Ovary (tissue), 9 donors: ENCODE data around the gene FZD2. TPM values are rescaled to one million over a fixed set of nuclear protein-coding genes. Genes with fewer than 3 reads are reported as not detected.
"Not testable (repeated sequence)": the region's sequence is repeated elsewhere in the genome, so short reads cannot be mapped to it uniquely, and the experiment has no call there.

Experiments
- DNase-seq, 5 donors: peaks; one replicate each; pipeline ENCODE4 v3.0.0-alpha.2; 2019 to 2020
- H3K27ac ChIP-seq, 2 donors: fragments of 200-600 bp; one replicate each; pipeline versions ENCODE4 v1.5.1 to v1.8.0; 2019 to 2022
- H3K27me3 ChIP-seq: fragments of 200-600 bp; one replicate; pipeline ENCODE4 v1.8.0; 2022
- H3K36me3 ChIP-seq: fragments of 200-600 bp; sonication (generic); one replicate; pipeline ENCODE4 v1.5.1; 2019
- H3K4me1 ChIP-seq: one replicate; pipeline ENCODE4 v1.8.1; 2013; ENCODE audit warnings: mild to moderate bottlenecking, moderate library complexity; ENCODE audit not compliant: insufficient read depth
- H3K4me3 ChIP-seq: fragments of 200-600 bp; sonication (generic); one replicate; pipeline ENCODE4 v1.5.1; 2017
- H3K9me3 ChIP-seq, 2 donors: fragments of 200-600 bp in 1 of 2; sonication (generic) in 1 of 2; one replicate each; pipeline versions ENCODE4 v1.5.1 to v1.8.1; 2013 to 2019; ENCODE audit warnings: mild to moderate bottlenecking in 1 of 2, moderate library complexity in 1 of 2
- CTCF ChIP-seq, 3 donors: fragments of 450-650 bp in 2 of 3; fragments of 200-600 bp in 1 of 3; IDR thresholded peaks; one replicate each; pipeline versions ENCODE4 v1.5.1 to v1.8.0; 2016 to 2022; ENCODE audit warnings: antibody characterized with exemption in 3 of 3, mild to moderate bottlenecking in 1 of 3
- EP300 ChIP-seq: sonication (generic); formaldehyde crosslinking; IDR thresholded peaks from one replicate; pipeline ENCODE4 v1.6.1; 2017; ENCODE audit warnings: antibody characterized with exemption
- POLR2A ChIP-seq: fragments of 450-650 bp; IDR thresholded peaks from one replicate; pipeline ENCODE4 v1.6.1; 2017; ENCODE audit warnings: antibody characterized with exemption, mild to moderate bottlenecking, moderate library complexity
- WGBS, 3 donors: extraction: QIAGEN DNeasy Blood & Tissue Kit in 1 of 3; methylation state at CpG; one replicate each; pipeline versions ENCODE4 v1.1.5 to v1.1.7; 2013 to 2017; 5-methylcytosine and 5-hydroxymethylcytosine counted together
- intact Hi-C, 4 donors: fragments of 100-400 bp; cut with DNase I; formaldehyde crosslinking; loops; one replicate each; pipeline versions ENCODE4 v1.11.0 to v1.15.1; 2022 to 2023
- polyA plus RNA-seq, 2 donors: library from polyadenylated mRNA; stranded (reverse); fragments of 200-250 nt in 1 of 2; fragments of 350-450 nt in 1 of 2; fragmentation: Illumina TruSeq in 1 of 2; extraction: RNeasy Lipid Tissue Mini Kit (QIAGEN cat#74804) in 1 of 2; gene quantifications; one replicate each; pipeline ENCODE4 v1.2.3, GENCODE V29; 2013 to 2014
- total RNA-seq, 7 donors: library from RNA; depleted of rRNA in 2 of 7; stranded (reverse); fragments of >200 nt in 2 of 7; fragmentation: NEBNext Ultra II Directional in 3 of 7; extraction: Animal tissue kit (Norgen Biotek cat#: 25700) in 3 of 7; gene quantifications; one replicate each; pipeline versions ENCODE4 v1.1.0 to v1.2.4, GENCODE V29; 2016 to 2023
- donor health status: DM: no; HTN: no; CAD: no; lungs with moderate emphysema.
- donor health status: DM: no; HTN: no; CAD: no.
- donor health status: Bipolar disorder and iron deficiency.
- donor health status: DM: yes; HTN: yes; CAD: no.
- donor health status: DM: no; HTN: no; CAD: no.
- donor health status: DM: yes; HTN: yes; CAD: no.

FZD2 gene
- total and polyA plus RNA-seq, 9 donors = 0.08 to 12.5 (median 8.7) TPM

GRCh38 chr17:44589316-44590071 is 32.2 kb downstream of the FZD2 start:
- Histone ChIP-seq H3K9me3 (no peaks in the 10 kb centered on the region), H3K36me3 (no peaks in the 10 kb centered on the region), H3K4me1 (peaks cover 5% of the 10 kb centered on the region), H3K27ac (no peak overlapping the region), H3K27me3 (no peaks in the 10 kb centered on the region), H3K4me3 (no peak overlapping the region)
- intact Hi-C loops = no loop called here
- WGBS, 3 donors = 65 to 69% (median 69%) methylated on average over 10 of the region's 10 CpGs
- TF ChIP-seq POLR2A = no peak
- TF ChIP-seq CTCF (IDR thresholded peaks at IDR 0.05) = no peak
- no peak for TF ChIP-seq EP300
- DNase-seq = no peak

- H3K27ac ChIP-seq, DNase-seq, H3K36me3 ChIP-seq, H3K4me3 ChIP-seq, H3K4me1 ChIP-seq, intact Hi-C loops, H3K27me3 ChIP-seq, H3K9me3 ChIP-seq: not testable (repeated sequence)
- WGBS, 3 donors = 81 to 95% (median 88%) methylated on average over 1 of the region's 1 CpG
Measured at GRCh38 chr17:44590072-44590462, 32.8 kb downstream of the FZD2 start.

- intact Hi-C loops, DNase-seq: not testable (repeated sequence)
- 53 to 74% (median 66%) methylated on average over 2 of the region's 2 CpGs for WGBS, 3 donors
Measured at GRCh38 chr17:44590762-44591161, 33.5 kb downstream of the FZD2 start.

DNA sequence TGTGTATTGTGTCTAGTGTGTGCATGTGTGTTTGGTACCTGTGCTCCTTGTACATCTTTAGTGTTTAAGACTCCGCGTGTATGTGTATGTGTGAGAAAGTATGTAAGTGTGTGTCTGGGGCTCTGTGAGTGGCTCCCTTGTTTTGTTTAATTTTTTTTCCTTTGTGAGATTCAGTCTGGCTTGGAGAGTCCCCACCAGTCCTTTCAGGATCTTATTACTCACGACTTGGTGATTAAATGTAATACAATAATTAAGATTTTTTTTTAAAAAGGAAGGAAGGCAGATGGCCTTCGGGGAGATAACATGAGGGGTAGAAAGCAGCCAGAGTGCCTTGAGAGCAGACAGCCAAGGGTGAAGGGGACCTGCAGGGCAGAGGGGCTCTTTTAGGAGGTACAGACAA is 33.9 kb downstream of the FZD2 start:
- no peak overlapping the region for H3K4me3 ChIP-seq
- no peak for DNase-seq
- peaks cover 5% of the 10 kb centered on the region for H3K4me1 ChIP-seq
- no peak overlapping the region for H3K27ac ChIP-seq
- TF ChIP-seq EP300 = no peak
- no peak for TF ChIP-seq CTCF (IDR thresholded peaks at IDR 0.05)
- TF ChIP-seq POLR2A = no peak
- intact Hi-C loops = no loop called here
- H3K27me3 ChIP-seq = no peaks in the 10 kb centered on the region
- no peaks in the 10 kb centered on the region for H3K9me3 ChIP-seq
- no peaks in the 10 kb centered on the region for H3K36me3 ChIP-seq
- WGBS, 3 donors = 39 to 52% (median 39%) methylated on average over 4 of the region's 4 CpGs

More at GRCh38 chr17:44590762-44591161, 33.5 kb downstream of the FZD2 start:
- not testable (repeated sequence) for H3K4me1 ChIP-seq, H3K4me3 ChIP-seq, H3K27me3 ChIP-seq, H3K9me3 ChIP-seq, H3K36me3 ChIP-seq, H3K27ac ChIP-seq

DNA sequence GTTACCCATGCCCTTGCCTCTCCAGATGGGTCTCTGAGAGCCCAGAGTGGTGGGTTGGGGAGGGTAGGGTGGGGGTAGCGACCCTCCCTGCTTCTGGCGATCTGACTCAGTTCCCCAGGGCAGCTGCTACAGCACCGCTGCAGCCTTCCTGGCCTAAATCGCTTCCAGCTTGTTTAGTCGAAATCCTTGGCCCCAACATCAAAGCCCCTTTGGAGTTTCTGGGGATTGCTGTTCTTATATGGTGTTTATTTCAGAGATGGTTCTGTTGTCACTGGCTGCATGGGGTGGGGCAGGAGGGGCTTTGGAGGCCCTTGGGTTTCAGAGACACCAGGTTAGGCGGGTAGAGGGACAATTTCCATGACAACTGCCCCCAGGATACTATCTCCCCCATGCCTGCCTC is 35.9 kb downstream of the FZD2 start:
- H3K27me3 ChIP-seq = no peaks in the 10 kb centered on the region
- intact Hi-C loops = no loop called here
- no peak for DNase-seq
- TF ChIP-seq CTCF (IDR thresholded peaks at IDR 0.05) = no peak
- TF ChIP-seq POLR2A = no peak
- no peak for TF ChIP-seq EP300
- no peaks in the 10 kb centered on the region for H3K36me3 ChIP-seq
- no peak overlapping the region for H3K4me3 ChIP-seq
- H3K4me1 ChIP-seq = no peaks in the 10 kb centered on the region
- no peak overlapping the region for H3K27ac ChIP-seq
- 49 to 56% (median 50%) methylated on average over 6 of the region's 6 CpGs for WGBS, 3 donors
- H3K9me3 ChIP-seq = no peaks in the 10 kb centered on the region
